ENCODE data around the gene CCK. TPM values are rescaled to one million over a fixed set of nuclear protein-coding genes. Genes with fewer than 3 reads are reported as not detected.

Gene CCK
- total RNA-seq, 1 donor from 2014 or later, result not detected

- Histone ChIP-seq H3K27me3 (no peaks in the 10 kb centered on the region), H3K9me3 (no peaks in the 10 kb centered on the region), H3K27ac (no peak overlapping the region), H3K4me1 (no peaks in the 10 kb centered on the region), H3K36me3 (no peaks in the 10 kb centered on the region), H3K4me3 (no peak overlapping the region)
- no peak for TF ChIP-seq POLR2AphosphoS5 (IDR thresholded peaks at IDR 0.05; ENCODE audit: insufficient read depth in 1 of 2, low read depth in 1 of 2)
- no peak for TF ChIP-seq CTCF (IDR thresholded peaks at IDR 0.05)
- TF ChIP-seq POLR2A (IDR thresholded peaks at IDR 0.05), result no peak
- intact Hi-C loops (cut with DNase I), result no loop called here
- DNase-seq (ENCODE audit: extremely low spot score in 2 of 2), result no peak
These were observed 5.8 kb upstream of the CCK start for GRCh38 chr3:42271786-42272185.

GRCh38 chr3:42270561-42270960, 4.6 kb upstream of the CCK start:
- H3K27me3 ChIP-seq, result no peaks in the 10 kb centered on the region
- no peaks in the 10 kb centered on the region for H3K36me3 ChIP-seq
- H3K4me3 ChIP-seq, result no peak overlapping the region
- H3K4me1 ChIP-seq, result peaks cover 2% of the 10 kb centered on the region
- TF ChIP-seq POLR2A (IDR thresholded peaks at IDR 0.05) (no peak), POLR2AphosphoS5 (IDR thresholded peaks at IDR 0.05; ENCODE audit: insufficient read depth in 1 of 2, low read depth in 1 of 2) (no peak), CTCF (IDR thresholded peaks at IDR 0.05) (no peak)
- intact Hi-C loops (cut with DNase I), result no loop called here
- H3K9me3 ChIP-seq, result no peaks in the 10 kb centered on the region
- H3K27ac ChIP-seq, result no peak overlapping the region
- no peak for DNase-seq (ENCODE audit: extremely low spot score in 2 of 2)

DNA sequence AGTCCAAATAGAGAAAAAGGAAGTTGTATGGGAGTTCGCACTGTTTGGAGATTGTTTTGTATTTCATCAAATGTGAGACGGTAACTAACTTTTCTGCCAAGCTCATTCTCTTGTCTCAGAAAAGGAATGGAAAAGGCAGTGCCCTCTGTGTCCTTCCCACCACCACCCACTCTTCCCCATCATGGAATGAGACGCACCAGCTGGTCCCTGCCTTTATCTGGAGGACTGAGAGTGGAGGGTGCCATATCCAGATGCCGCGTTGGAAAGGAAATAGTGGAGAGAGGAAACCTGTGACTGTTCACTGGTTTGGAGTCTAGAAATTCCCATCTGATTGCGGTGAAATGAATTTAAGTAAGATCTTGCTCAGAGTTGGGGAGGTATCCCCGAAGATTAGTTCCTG, 3.7 kb upstream of the CCK start:
- Histone ChIP-seq H3K27me3 (no peaks in the 10 kb centered on the region), H3K36me3 (no peaks in the 10 kb centered on the region), H3K9me3 (no peaks in the 10 kb centered on the region), H3K4me1 (peaks cover 11% of the 10 kb centered on the region), H3K27ac (no peak overlapping the region), H3K4me3 (no peak overlapping the region)
- TF ChIP-seq POLR2AphosphoS5 (IDR thresholded peaks at IDR 0.05; ENCODE audit: insufficient read depth in 1 of 2, low read depth in 1 of 2), result no peak
- intact Hi-C loops (cut with DNase I), result no loop called here
- no peak for DNase-seq (ENCODE audit: extremely low spot score in 2 of 2)

GRCh38 chr3:42267878-42268277, 1.9 kb upstream of the CCK start:
- intact Hi-C loops (cut with DNase I), result no loop called here
- Histone ChIP-seq H3K27ac (no peak overlapping the region), H3K27me3 (no peaks in the 10 kb centered on the region)

GRCh38 chr3:42265059-42265991, 660 bp downstream of the CCK start:
- intact Hi-C loops (cut with DNase I), result no loop called here
- no peaks in the 10 kb centered on the region for H3K27me3 ChIP-seq
- H3K27ac ChIP-seq, result no peak overlapping the region
- peaks cover 27% of the 10 kb centered on the region for H3K4me1 ChIP-seq
- TF ChIP-seq POLR2AphosphoS5 (IDR thresholded peaks at IDR 0.05; ENCODE audit: insufficient read depth in 1 of 2, low read depth in 1 of 2), result no peak
- TF ChIP-seq CTCF (IDR thresholded peaks at IDR 0.05), result no peak
- no peak for TF ChIP-seq POLR2A (IDR thresholded peaks at IDR 0.05)
- no peak overlapping the region for H3K4me3 ChIP-seq
- no peaks in the 10 kb centered on the region for H3K9me3 ChIP-seq
- no peak for DNase-seq (ENCODE audit: extremely low spot score in 2 of 2)
- H3K36me3 ChIP-seq, result no peaks in the 10 kb centered on the region

More at GRCh38 chr3:42267878-42268277, 1.9 kb upstream of the CCK start:
- no peak for TF ChIP-seq POLR2AphosphoS5 (IDR thresholded peaks at IDR 0.05; ENCODE audit: insufficient read depth in 1 of 2, low read depth in 1 of 2)
- no peak for TF ChIP-seq POLR2A (IDR thresholded peaks at IDR 0.05)
- TF ChIP-seq CTCF (IDR thresholded peaks at IDR 0.05), result no peak
- peaks cover 27% of the 10 kb centered on the region for H3K4me1 ChIP-seq
- no peaks in the 10 kb centered on the region for H3K36me3 ChIP-seq
- no peak overlapping the region for H3K4me3 ChIP-seq
- H3K9me3 ChIP-seq, result no peaks in the 10 kb centered on the region
- no peak for DNase-seq (ENCODE audit: extremely low spot score in 2 of 2)
